GM23338 (cell line): ENCODE measurements around the gene CLEC3B. TPM values are rescaled to one million over a fixed set of nuclear protein-coding genes. Genes with fewer than 3 reads are reported as not detected.

Experiments used
- ATAC-seq: fragments of 200-7000 bp; cut with Tn5 transposase; 3 replicates; pipeline ENCODE4 v1.9.1; 2020
- DNase-seq: peaks from one replicate; pipeline ENCODE4 v3.0.0-alpha.2; 2015; ENCODE audit warnings: low spot score
- H2AFZ ChIP-seq: fragments of 200-600 bp; sonication (generic); 2 replicates; pipeline ENCODE4 v1.8.0; 2016; ENCODE audit warnings: antibody characterized with exemption, mild to moderate bottlenecking, moderate library complexity
- H3F3A ChIP-seq: fragments of 200-600 bp; sonication (generic); replicated peaks from 2 replicates; pipeline ENCODE4 v1.8.0; 2017; ENCODE audit warnings: antibody characterized with exemption, mixed run types, low read depth
- H3K27ac ChIP-seq: fragments of 200-600 bp; sonication (generic); 2 replicates; pipeline ENCODE4 v1.6.1; 2016; ENCODE audit warnings: low read depth
- H3K27me3 ChIP-seq: fragments of 200-600 bp; sonication (generic); 2 replicates; pipeline ENCODE4 v1.8.0; 2016; ENCODE audit warnings: mild to moderate bottlenecking, mixed run types, moderate library complexity; ENCODE audit not compliant: insufficient read depth
- H3K36me3 ChIP-seq: fragments of 200-600 bp; sonication (generic); 2 replicates; pipeline ENCODE4 v1.8.0; 2016; ENCODE audit warnings: mild to moderate bottlenecking; ENCODE audit not compliant: insufficient read depth
- H3K4me1 ChIP-seq: fragments of 200-600 bp; sonication (generic); 2 replicates; pipeline ENCODE4 v1.8.0; 2016; ENCODE audit warnings: mild to moderate bottlenecking, moderate library complexity; ENCODE audit not compliant: insufficient read depth
- H3K4me2 ChIP-seq: fragments of 200-600 bp; sonication (generic); 2 replicates; pipeline ENCODE4 v1.7.1; 2017; ENCODE audit warnings: mixed run types
- H3K4me3 ChIP-seq: fragments of 200-600 bp; sonication (generic); 2 replicates; pipeline ENCODE4 v1.6.1; 2016; ENCODE audit warnings: mixed run types
- H3K79me2 ChIP-seq: fragments of 200-600 bp; sonication (generic); replicated peaks from 2 replicates; pipeline ENCODE4 v1.8.0; 2017; ENCODE audit warnings: mild to moderate bottlenecking; ENCODE audit not compliant: insufficient read depth
- H3K9me2 ChIP-seq: fragments of 200-600 bp; sonication (generic); 2 replicates; pipeline ENCODE4 v1.8.0; 2017; ENCODE audit not compliant: insufficient read depth
- H4K20me1 ChIP-seq: fragments of 200-600 bp; sonication (generic); replicated peaks from 2 replicates; pipeline ENCODE4 v1.8.0; 2017; ENCODE audit warnings: mild to moderate bottlenecking; ENCODE audit not compliant: insufficient read depth
- H3K27ac Mint-ChIP-seq: 2 replicates; pipeline ENCODE4 v1.8.0; 2020; ENCODE audit warnings: inconsistent platforms, mild to moderate bottlenecking, moderate library complexity, mixed read lengths
- H3K27me3 Mint-ChIP-seq: 3 replicates; pipeline ENCODE4 v1.8.0; 2022; ENCODE audit warnings: low read depth, mild to moderate bottlenecking, moderate library complexity, mixed read lengths, inconsistent platforms; ENCODE audit not compliant: insufficient read depth, poor library complexity
- H3K36me3 Mint-ChIP-seq: 3 replicates; pipeline ENCODE4 v1.8.0; 2021; ENCODE audit warnings: low read depth, mild to moderate bottlenecking, inconsistent platforms, moderate library complexity, mixed read lengths
- H3K4me1 Mint-ChIP-seq: 3 replicates; pipeline ENCODE4 v1.8.0; 2020; ENCODE audit warnings: mild to moderate bottlenecking, inconsistent platforms, mixed read lengths
- H3K4me3 Mint-ChIP-seq: 3 replicates; pipeline ENCODE4 v1.8.0; 2021; ENCODE audit warnings: moderate library complexity, mild to moderate bottlenecking, inconsistent platforms, mixed read lengths
- H3K9me3 Mint-ChIP-seq: 3 replicates; pipeline ENCODE4 v1.8.0; 2020; ENCODE audit warnings: moderate library complexity, mild to moderate bottlenecking, inconsistent platforms, mixed read lengths
- CREB1 ChIP-seq: fragments of 250-450 bp; sonication (Bioruptor Pico); IDR thresholded peaks from 2 replicates; pipeline ENCODE4 v1.5.0; 2020; ENCODE audit warnings: low read depth, mild to moderate bottlenecking, moderate library complexity
- ETS1 ChIP-seq: IDR thresholded peaks from 2 replicates; pipeline ENCODE4 v1.6.1; 2016; ENCODE audit warnings: antibody characterized with exemption
- EZH2 ChIP-seq: fragments of 200-600 bp; sonication (generic); IDR thresholded peaks from one replicate; pipeline ENCODE4 v1.8.0; 2017; ENCODE audit warnings: antibody characterized with exemption, mild to moderate bottlenecking, low read depth; ENCODE audit not compliant: unreplicated experiment
- EZH2phosphoT487 ChIP-seq: fragments of 200-600 bp; sonication (generic); IDR thresholded peaks from one replicate; pipeline ENCODE4 v1.8.1; 2018; ENCODE audit warnings: antibody characterized with exemption; ENCODE audit not compliant: unreplicated experiment
- NANOG ChIP-seq: IDR thresholded peaks from 2 replicates; pipeline ENCODE4 v1.6.1; 2016; ENCODE audit warnings: antibody characterized with exemption, borderline replicate concordance
- POLR2AphosphoS5 ChIP-seq: IDR thresholded peaks from 2 replicates; pipeline ENCODE4 v1.6.1; 2016; ENCODE audit warnings: antibody characterized with exemption, low read depth
- REST ChIP-seq: IDR thresholded peaks from one replicate; pipeline ENCODE4 v1.6.1; 2018; ENCODE audit warnings: antibody characterized with exemption; ENCODE audit not compliant: unreplicated experiment
- STAT1 ChIP-seq: IDR thresholded peaks from one replicate; pipeline ENCODE4 v1.6.1; 2016; ENCODE audit warnings: antibody characterized with exemption; ENCODE audit not compliant: unreplicated experiment
- ZNF114 ChIP-seq: fragments of 250-450 bp; sonication (Bioruptor Pico); IDR thresholded peaks from 2 replicates; pipeline ENCODE4 v1.5.0; 2020; ENCODE audit warnings: mild to moderate bottlenecking, moderate library complexity
- polyA plus RNA-seq: library from polyadenylated mRNA; unstranded; fragments of >200 nt; fragmentation: Nextera tagmentation; extraction: Ambion mirVana; gene quantifications from 2 replicates; pipeline ENCODE4 v1.2.1, GENCODE V29; 2016
- total RNA-seq: library from RNA; depleted of rRNA; stranded (reverse); fragments of >200 nt; shearing (Covaris generic); gene quantifications from 2 replicates; pipeline ENCODE4 v1.2.3, GENCODE V29; 2014
- TF ChIP-seq, protein P1 (sequence below), 2 experiments: fragments of 200-600 bp in 1 of 2; sonication (generic) in 1 of 2; conservative IDR thresholded peaks; 2 replicates each; pipeline versions ENCODE4 v1.5.1 to v1.6.1; 2016 to 2017; ENCODE audit warnings: antibody characterized with exemption in 2 of 2, low read depth in 2 of 2, mild to moderate bottlenecking in 2 of 2, moderate library complexity in 1 of 2

Gene CLEC3B
- total and polyA plus RNA-seq, 2 experiments from 2014 or later = not detected

DNA sequence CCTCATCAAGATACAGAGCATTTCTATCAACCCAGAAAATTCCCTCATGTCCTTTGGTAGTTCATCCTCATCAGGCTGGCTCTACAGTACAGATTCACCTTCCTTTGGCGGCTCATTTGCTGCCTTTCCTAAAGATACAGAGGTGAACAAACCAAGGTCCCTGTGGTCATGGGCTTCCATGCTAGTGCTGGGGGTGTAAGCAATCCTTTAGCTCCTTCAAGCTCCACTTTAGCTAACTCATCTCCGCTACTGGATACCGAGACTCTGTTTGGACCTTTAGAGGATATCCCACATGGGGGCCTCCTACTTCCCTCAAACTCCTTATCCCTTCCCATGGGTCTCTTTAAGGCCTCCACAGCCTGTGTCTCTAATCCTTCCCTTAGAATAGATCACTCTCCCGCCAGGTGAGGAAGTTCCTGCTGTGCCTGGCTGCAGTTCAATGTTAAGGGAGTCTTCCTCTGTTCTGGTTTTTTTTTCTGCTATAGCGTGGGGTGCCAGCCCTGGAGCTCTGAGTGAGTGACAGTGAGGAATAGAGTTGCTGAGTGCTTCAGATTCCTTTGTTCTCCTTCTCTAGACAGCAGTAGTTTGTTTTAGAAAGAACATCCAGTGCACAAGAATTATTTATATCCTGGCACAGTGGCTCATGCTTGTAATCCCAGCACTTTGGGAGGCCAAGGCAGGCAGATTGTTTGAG is 30.7 kb downstream of the CLEC3B start (continued):
- no peak for TF ChIP-seq REST

DNA sequence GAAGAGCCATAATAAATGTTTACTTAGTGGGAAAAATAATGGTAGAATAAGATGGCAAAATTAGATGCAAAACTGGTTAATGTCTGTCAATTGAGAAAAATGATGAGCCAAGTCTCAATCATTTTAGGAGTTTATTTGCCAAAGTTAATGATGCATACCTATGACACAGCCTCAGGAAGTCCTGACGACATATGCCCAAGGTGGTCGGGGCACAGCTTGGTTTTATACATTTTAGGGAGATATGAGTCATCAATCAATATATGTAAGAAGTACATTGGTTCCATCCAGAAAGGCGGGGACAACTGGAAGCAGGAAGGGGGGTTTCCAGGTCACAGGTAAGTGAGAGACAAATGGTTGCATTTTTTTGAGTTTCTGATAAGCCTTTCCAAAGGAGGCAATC is 31.5 kb downstream of the CLEC3B start:
- Mint-ChIP-seq H3K27ac (no peak overlapping the region), H3K9me3 (no peaks in the 10 kb centered on the region), H3K4me1 (peaks cover 30% of the 10 kb centered on the region), H3K36me3 (no peaks in the 10 kb centered on the region), H3K4me3 (no peak overlapping the region), H3K27me3 (peaks cover 53% of the 10 kb centered on the region)
- Histone ChIP-seq H3K79me2 (no peaks in the 10 kb centered on the region), H3K27ac (no peak overlapping the region), H3K27me3 (peaks cover 70% of the 10 kb centered on the region), H2AFZ (no peak overlapping the region), H3K4me2 (no peak overlapping the region), H3K4me1 (peaks cover 13% of the 10 kb centered on the region), H3K9me2 (no peaks in the 10 kb centered on the region), H3K36me3 (no peaks in the 10 kb centered on the region), H3K4me3 (no peak overlapping the region), H3F3A (no peaks in the 10 kb centered on the region), H4K20me1 (peaks cover 3% of the 10 kb centered on the region; the same call in 1 of the 2 replicates)
- DNase-seq = no peak
- no peak for ATAC-seq
- TF ChIP-seq CREB1 (no peak), EZH2 (no peak), POLR2AphosphoS5 (no peak), NANOG (no peak), ETS1 (no peak), STAT1 (no peak)

GRCh38 chr3:45059132-45059531 is 33.0 kb downstream of the CLEC3B start:
- no peaks in the 10 kb centered on the region for H3K9me2 ChIP-seq
- no peaks in the 10 kb centered on the region for H3K79me2 ChIP-seq
- H3K4me1 Mint-ChIP-seq = peaks cover 26% of the 10 kb centered on the region
- H3K4me1 ChIP-seq = peaks cover 13% of the 10 kb centered on the region
- ATAC-seq (no peak), DNase-seq (no peak)
- no peaks in the 10 kb centered on the region for H3F3A ChIP-seq
- no peak overlapping the region for H3K4me3 ChIP-seq
- H3K27ac ChIP-seq = no peak overlapping the region
- H2AFZ ChIP-seq = no peak overlapping the region
- H3K4me3 Mint-ChIP-seq = no peak overlapping the region
- no peak overlapping the region for H3K27ac Mint-ChIP-seq
- H4K20me1 ChIP-seq = peaks cover 3% of the 10 kb centered on the region; the same call in 1 of the 2 replicates
- no peaks in the 10 kb centered on the region for H3K9me3 Mint-ChIP-seq
- H3K36me3 ChIP-seq = no peaks in the 10 kb centered on the region
- H3K27me3 ChIP-seq = peaks cover 70% of the 10 kb centered on the region
- no peaks in the 10 kb centered on the region for H3K36me3 Mint-ChIP-seq
- H3K27me3 Mint-ChIP-seq = peaks cover 48% of the 10 kb centered on the region
- H3K4me2 ChIP-seq = no peak overlapping the region
- TF ChIP-seq ETS1 (no peak), POLR2AphosphoS5 (no peak), CREB1 (no peak), STAT1 (no peak), EZH2phosphoT487 (no peak), ZNF114 (CRISPR knock-in tag) (no peak), NANOG (no peak), REST (no peak)
- TF ChIP-seq, protein P1, sequence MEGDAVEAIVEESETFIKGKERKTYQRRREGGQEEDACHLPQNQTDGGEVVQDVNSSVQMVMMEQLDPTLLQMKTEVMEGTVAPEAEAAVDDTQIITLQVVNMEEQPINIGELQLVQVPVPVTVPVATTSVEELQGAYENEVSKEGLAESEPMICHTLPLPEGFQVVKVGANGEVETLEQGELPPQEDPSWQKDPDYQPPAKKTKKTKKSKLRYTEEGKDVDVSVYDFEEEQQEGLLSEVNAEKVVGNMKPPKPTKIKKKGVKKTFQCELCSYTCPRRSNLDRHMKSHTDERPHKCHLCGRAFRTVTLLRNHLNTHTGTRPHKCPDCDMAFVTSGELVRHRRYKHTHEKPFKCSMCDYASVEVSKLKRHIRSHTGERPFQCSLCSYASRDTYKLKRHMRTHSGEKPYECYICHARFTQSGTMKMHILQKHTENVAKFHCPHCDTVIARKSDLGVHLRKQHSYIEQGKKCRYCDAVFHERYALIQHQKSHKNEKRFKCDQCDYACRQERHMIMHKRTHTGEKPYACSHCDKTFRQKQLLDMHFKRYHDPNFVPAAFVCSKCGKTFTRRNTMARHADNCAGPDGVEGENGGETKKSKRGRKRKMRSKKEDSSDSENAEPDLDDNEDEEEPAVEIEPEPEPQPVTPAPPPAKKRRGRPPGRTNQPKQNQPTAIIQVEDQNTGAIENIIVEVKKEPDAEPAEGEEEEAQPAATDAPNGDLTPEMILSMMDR (conservative IDR thresholded peaks at IDR 0.05; ENCODE audit: low read depth in 2 of 2) = no peak
